Stomach (tissue), 4 donors: ENCODE data around the gene MYL11.

ENCODE experiments used
- CTCF ChIP-seq, 7 experiments: fragments of 450-650 bp in 4 of 7; fragments of 200-600 bp in 3 of 7; sonication (generic) in 3 of 7; IDR thresholded peaks; one replicate each; pipeline ENCODE4 v1.5.1; 2016 to 2019; ENCODE audit warnings: antibody characterized with exemption in 7 of 7, control low read depth in 2 of 7, mild to moderate bottlenecking in 1 of 7
- EP300 ChIP-seq: sonication (generic); formaldehyde crosslinking; IDR thresholded peaks from one replicate; pipeline ENCODE4 v1.6.1; 2017; ENCODE audit warnings: antibody characterized with exemption
- POLR2A ChIP-seq, 4 donors: fragments of 450-650 bp; IDR thresholded peaks; one replicate each; pipeline ENCODE4 v1.6.1; 2016; ENCODE audit warnings: antibody characterized with exemption in 4 of 4, control low read depth in 2 of 4, mild to moderate bottlenecking in 1 of 4, moderate library complexity in 1 of 4

GRCh38 chr16:30346286-30346685 is 28.3 kb upstream of the MYL11 start:
- TF ChIP-seq POLR2A (IDR thresholded peaks at IDR 0.05) (no peak), CTCF (IDR thresholded peaks at IDR 0.05) (no peak), EP300 (no peak)
